ENCODE results near the gene CLEC4D. TPM values are rescaled to one million over a fixed set of nuclear protein-coding genes. Genes with fewer than 3 reads are reported as not detected.

CLEC4D gene
- polyA plus RNA-seq, 1 donor (not counting 4 experiments of a cell fraction or from before 2014, with no cell fraction given): not detected

DNA sequence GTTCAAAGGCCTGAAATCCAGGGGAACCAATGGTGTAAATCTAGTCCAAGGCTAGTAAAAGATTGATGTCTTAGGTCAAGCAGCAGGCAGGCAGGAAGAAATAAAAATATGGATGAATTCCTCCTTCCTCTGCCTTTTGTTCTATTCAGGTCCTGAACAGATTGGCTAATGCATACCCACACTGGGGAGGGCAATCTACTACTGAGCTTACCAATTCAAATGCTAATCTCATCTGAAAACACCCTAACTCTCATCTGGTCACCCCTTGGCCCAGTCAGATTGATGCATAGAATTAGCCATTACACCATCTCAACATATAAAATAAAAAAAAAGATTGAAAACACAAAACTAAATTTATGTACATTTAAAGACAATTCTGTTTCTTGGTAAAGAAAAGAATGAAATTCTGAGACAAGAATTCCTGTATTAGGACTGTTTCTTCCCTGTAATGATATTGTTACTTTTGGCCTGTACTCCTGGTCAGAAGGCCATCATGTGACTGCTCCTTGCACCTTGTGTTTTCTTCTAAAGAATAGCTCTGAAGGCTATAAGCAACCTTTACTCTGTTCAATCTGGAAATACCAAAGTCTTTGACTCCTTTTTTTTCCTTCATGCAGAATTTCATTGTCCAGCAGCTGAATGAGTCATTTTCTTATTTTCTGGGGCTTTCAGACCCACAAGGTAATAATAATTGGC is 37.6 kb upstream of the CLEC4D start:
- Histone ChIP-seq H3K9ac (ENCODE audit: control insufficient read depth, extremely low read depth, insufficient read depth, low read length) (no peak overlapping the region), H3K36me3 (ENCODE audit: control insufficient read depth in 2 of 2, extremely low read depth in 1 of 2, insufficient read depth in 2 of 2, low read length in 2 of 2) (no peaks in the 10 kb centered on the region), H3K27me3 (ENCODE audit: control insufficient read depth, extremely low read depth, insufficient read depth, low read length) (no peaks in the 10 kb centered on the region), H2AFZ (ENCODE audit: control insufficient read depth, low read length) (no peak overlapping the region), H3K27ac (ENCODE audit: control insufficient read depth, insufficient read depth, low read length) (no peak overlapping the region), H3K79me2 (ENCODE audit: control insufficient read depth, insufficient read depth, low read length) (no peaks in the 10 kb centered on the region), H3K4me2 (ENCODE audit: control insufficient read depth, extremely low read depth, insufficient read depth, low read depth, low read length) (no peak overlapping the region), H3K9me1 (ENCODE audit: control insufficient read depth, extremely low read depth, insufficient read depth, low read length) (no peaks in the 10 kb centered on the region), H3K9me3 (ENCODE audit: control insufficient read depth, low read depth, low read length) (no peaks in the 10 kb centered on the region), H3K4me3 (ENCODE audit: control insufficient read depth in 2 of 3, extremely low read depth in 1 of 3, insufficient read depth in 2 of 3, low read depth in 1 of 3, low read length in 3 of 3) (no peak overlapping the region), H3K4me1 (ENCODE audit: control insufficient read depth, extremely low read depth, insufficient read depth, low read length) (no peaks in the 10 kb centered on the region), H4K20me1 (ENCODE audit: control insufficient read depth, extremely low read depth, insufficient read depth, low read length) (no peaks in the 10 kb centered on the region)
- TF ChIP-seq, protein P1, sequence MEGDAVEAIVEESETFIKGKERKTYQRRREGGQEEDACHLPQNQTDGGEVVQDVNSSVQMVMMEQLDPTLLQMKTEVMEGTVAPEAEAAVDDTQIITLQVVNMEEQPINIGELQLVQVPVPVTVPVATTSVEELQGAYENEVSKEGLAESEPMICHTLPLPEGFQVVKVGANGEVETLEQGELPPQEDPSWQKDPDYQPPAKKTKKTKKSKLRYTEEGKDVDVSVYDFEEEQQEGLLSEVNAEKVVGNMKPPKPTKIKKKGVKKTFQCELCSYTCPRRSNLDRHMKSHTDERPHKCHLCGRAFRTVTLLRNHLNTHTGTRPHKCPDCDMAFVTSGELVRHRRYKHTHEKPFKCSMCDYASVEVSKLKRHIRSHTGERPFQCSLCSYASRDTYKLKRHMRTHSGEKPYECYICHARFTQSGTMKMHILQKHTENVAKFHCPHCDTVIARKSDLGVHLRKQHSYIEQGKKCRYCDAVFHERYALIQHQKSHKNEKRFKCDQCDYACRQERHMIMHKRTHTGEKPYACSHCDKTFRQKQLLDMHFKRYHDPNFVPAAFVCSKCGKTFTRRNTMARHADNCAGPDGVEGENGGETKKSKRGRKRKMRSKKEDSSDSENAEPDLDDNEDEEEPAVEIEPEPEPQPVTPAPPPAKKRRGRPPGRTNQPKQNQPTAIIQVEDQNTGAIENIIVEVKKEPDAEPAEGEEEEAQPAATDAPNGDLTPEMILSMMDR (optimal IDR thresholded peaks at IDR 0.05 in 1 of 3, IDR thresholded peaks at IDR 0.05 in 1 of 3, conservative IDR thresholded peaks at IDR 0.05 in 1 of 3; ENCODE audit: extremely low read depth in 1 of 3, insufficient read depth in 2 of 3, low read length in 3 of 3): no peak
- no peak for DNase-seq (ENCODE audit: low read depth, low spot score)
- dilution Hi-C loops (cut with MboI; ENCODE audit: extremely low pct_ligation_motif_present, low sequenced_read_pairs): no loop called here
- no peak for FAIRE-seq

DNA sequence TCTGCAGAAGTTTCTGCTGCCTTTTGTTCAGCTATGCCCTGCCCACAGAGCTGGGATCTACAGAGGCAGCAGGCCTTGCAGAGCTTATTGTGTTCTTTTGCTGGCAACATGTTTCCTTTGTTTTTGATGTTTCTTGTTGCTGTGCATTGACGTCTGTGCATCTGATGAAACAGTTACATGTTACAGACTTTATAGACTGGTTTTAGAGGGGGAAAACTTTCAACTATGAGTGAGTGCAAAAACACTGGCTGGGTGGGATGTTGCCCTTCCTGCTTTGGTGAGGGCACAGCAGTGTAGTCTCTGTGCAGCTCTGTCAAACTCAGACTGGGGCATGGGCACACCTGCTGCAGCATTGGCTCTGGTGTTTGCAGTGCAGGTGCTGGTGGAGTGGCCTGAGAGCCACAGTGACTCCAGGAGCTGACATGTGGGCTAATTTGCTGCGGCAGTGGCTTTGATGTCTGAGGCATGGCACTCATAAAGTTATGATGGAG is 30.7 kb upstream of the CLEC4D start:
- H3K9me3 ChIP-seq (ENCODE audit: control insufficient read depth, low read depth, low read length): no peaks in the 10 kb centered on the region
- H3K4me2 ChIP-seq (ENCODE audit: control insufficient read depth, extremely low read depth, insufficient read depth, low read depth, low read length): no peak overlapping the region
- dilution Hi-C loops (cut with MboI; ENCODE audit: extremely low pct_ligation_motif_present, low sequenced_read_pairs): no loop called here
- H3K4me1 ChIP-seq (ENCODE audit: control insufficient read depth, extremely low read depth, insufficient read depth, low read length): no peaks in the 10 kb centered on the region
- H3K9ac ChIP-seq (ENCODE audit: control insufficient read depth, extremely low read depth, insufficient read depth, low read length): no peak overlapping the region
- H3K9me1 ChIP-seq (ENCODE audit: control insufficient read depth, extremely low read depth, insufficient read depth, low read length): no peaks in the 10 kb centered on the region
- no peak for FAIRE-seq
- no peak overlapping the region for H3K4me3 ChIP-seq (ENCODE audit: control insufficient read depth in 2 of 3, extremely low read depth in 1 of 3, insufficient read depth in 2 of 3, low read depth in 1 of 3, low read length in 3 of 3)
- no peak overlapping the region for H3K27ac ChIP-seq (ENCODE audit: control insufficient read depth, insufficient read depth, low read length)
- no peaks in the 10 kb centered on the region for H3K36me3 ChIP-seq (ENCODE audit: control insufficient read depth in 2 of 2, extremely low read depth in 1 of 2, insufficient read depth in 2 of 2, low read length in 2 of 2)
- no peak for DNase-seq (ENCODE audit: low read depth, low spot score)
- no peaks in the 10 kb centered on the region for H3K27me3 ChIP-seq (ENCODE audit: control insufficient read depth, extremely low read depth, insufficient read depth, low read length)
- H2AFZ ChIP-seq (ENCODE audit: control insufficient read depth, low read length): no peak overlapping the region
- TF ChIP-seq, protein P1 (optimal IDR thresholded peaks at IDR 0.05 in 1 of 3, IDR thresholded peaks at IDR 0.05 in 1 of 3, conservative IDR thresholded peaks at IDR 0.05 in 1 of 3; ENCODE audit: extremely low read depth in 1 of 3, insufficient read depth in 2 of 3, low read length in 3 of 3): no peak
- TF ChIP-seq EZH2 (IDR thresholded peaks at IDR 0.05; ENCODE audit: low read length): no peak
- H4K20me1 ChIP-seq (ENCODE audit: control insufficient read depth, extremely low read depth, insufficient read depth, low read length): no peaks in the 10 kb centered on the region
- no peaks in the 10 kb centered on the region for H3K79me2 ChIP-seq (ENCODE audit: control insufficient read depth, insufficient read depth, low read length)

All from keratinocyte (primary cell).